ENCODE data around the gene CRYZ.

The CRYZ gene

GRCh38 chr1:74729741-74730478 is 2.9 kb downstream of the CRYZ start:
- DNase-seq, result no peak

GRCh38 chr1:74728736-74729135 is 4.1 kb downstream of the CRYZ start:
- DNase-seq, result no peak

- no peak for DNase-seq
These were observed 6.8 kb downstream of the CRYZ start for GRCh38 chr1:74726063-74726462.

- DNase-seq, result no peak
These were observed 15.2 kb downstream of the CRYZ start for GRCh38 chr1:74717626-74718025.

- DNase-seq, result no peak
These were observed 16.0 kb downstream of the CRYZ start for GRCh38 chr1:74716822-74717221.

GRCh38 chr1:74715806-74716205 is 17.0 kb downstream of the CRYZ start:
- no peak for DNase-seq

- no peak for DNase-seq
These were observed 17.7 kb downstream of the CRYZ start for GRCh38 chr1:74715236-74715502.

GRCh38 chr1:74714429-74715235 is 18.2 kb downstream of the CRYZ start:
- no peak for DNase-seq

GRCh38 chr1:74713849-74714248 is 19.0 kb downstream of the CRYZ start:
- no peak for DNase-seq

- DNase-seq, result no peak
These were observed 20.0 kb downstream of the CRYZ start for GRCh38 chr1:74712881-74713280.

- no peak for DNase-seq
These were observed 29.3 kb downstream of the CRYZ start for GRCh38 chr1:74703386-74704182.

GRCh38 chr1:74699331-74699730 is 33.5 kb downstream of the CRYZ start:
- DNase-seq, result no peak

GRCh38 chr1:74697832-74698231 is 35.0 kb downstream of the CRYZ start:
- no peak for DNase-seq

GRCh38 chr1:74693473-74693872 is 39.4 kb downstream of the CRYZ start:
- DNase-seq, result no peak

GRCh38 chr1:74690909-74691308 is 41.9 kb downstream of the CRYZ start:
- no peak for DNase-seq

- no peak for DNase-seq
These were observed 42.5 kb downstream of the CRYZ start for GRCh38 chr1:74690364-74690696.

- peak in 5 of 14 donors; percentile 2 to 66 (median 5) for DNase-seq
These were observed 43.1 kb downstream of the CRYZ start for GRCh38 chr1:74689621-74690363.

GRCh38 chr1:74686928-74687327 is 45.9 kb downstream of the CRYZ start:
- DNase-seq, result no peak

GRCh38 chr1:74684301-74684700 is 48.5 kb downstream of the CRYZ start:
- no peak for DNase-seq

GRCh38 chr1:74683656-74684055 is 49.2 kb downstream of the CRYZ start:
- no peak for DNase-seq

- DNase-seq, result no peak
These were observed 51.0 kb downstream of the CRYZ start for GRCh38 chr1:74681851-74682250.

- no peak for DNase-seq
These were observed 51.4 kb downstream of the CRYZ start for GRCh38 chr1:74681449-74681848.

- DNase-seq, result no peak
These were observed 51.8 kb downstream of the CRYZ start for GRCh38 chr1:74681001-74681400.

Measured in C1 segment of cervical spinal cord (tissue), 14 donors.